Tibial nerve (tissue), 4 donors: ENCODE data around the gene THPO. TPM values are rescaled to one million over a fixed set of nuclear protein-coding genes. Genes with fewer than 3 reads are reported as not detected.

Source experiments
- DNase-seq, 2 donors: peaks; one replicate each; pipeline ENCODE4 v3.0.0-alpha.2; 2019; ENCODE audit warnings: low spot score in 2 of 2
- H3K27ac ChIP-seq, 4 donors: fragments of 200-600 bp; sonication (generic) in 3 of 4; one replicate each; pipeline ENCODE4 v1.5.1; 2017 to 2019; ENCODE audit warnings: mild to moderate bottlenecking in 1 of 4
- H3K27me3 ChIP-seq, 2 donors: fragments of 200-600 bp; sonication (generic) in 1 of 2; one replicate each; pipeline versions ENCODE4 v1.5.1 to v1.6.0; 2017 to 2019
- H3K36me3 ChIP-seq, 3 donors: fragments of 200-600 bp; sonication (generic); one replicate each; pipeline ENCODE4 v1.5.1; 2018 to 2019
- H3K4me1 ChIP-seq, 4 donors: fragments of 200-600 bp; sonication (generic) in 3 of 4; one replicate each; pipeline ENCODE4 v1.5.1; 2017 to 2019
- H3K4me3 ChIP-seq, 4 donors: fragments of 200-600 bp; sonication (generic) in 3 of 4; one replicate each; pipeline ENCODE4 v1.5.1; 2017 to 2019; ENCODE audit warnings: mild to moderate bottlenecking in 1 of 4, moderate library complexity in 1 of 4
- H3K9me3 ChIP-seq, 4 donors: fragments of 200-600 bp; sonication (generic) in 3 of 4; one replicate each; pipeline ENCODE4 v1.5.1; 2017 to 2019
- CTCF ChIP-seq, 5 experiments: fragments of 200-600 bp in 3 of 5; fragments of 450-650 bp in 2 of 5; sonication (generic) in 3 of 5; IDR thresholded peaks; one replicate each; pipeline ENCODE4 v1.5.1; 2016 to 2019; ENCODE audit warnings: antibody characterized with exemption in 5 of 5, mild to moderate bottlenecking in 3 of 5, moderate library complexity in 2 of 5
- EP300 ChIP-seq, 2 donors: sonication (generic); formaldehyde crosslinking; IDR thresholded peaks; one replicate each; pipeline ENCODE4 v1.6.1; 2017; ENCODE audit warnings: antibody characterized with exemption in 2 of 2, mild to moderate bottlenecking in 1 of 2
- POLR2A ChIP-seq, 2 donors: fragments of 450-650 bp; IDR thresholded peaks; one replicate each; pipeline ENCODE4 v1.6.1; 2017; ENCODE audit warnings: antibody characterized with exemption in 2 of 2, mild to moderate bottlenecking in 2 of 2, moderate library complexity in 2 of 2
- WGBS, 2 donors: methylation state at CpG; one replicate each; pipeline ENCODE4 v1.1.5; 2018; 5-methylcytosine and 5-hydroxymethylcytosine counted together
- total RNA-seq, 4 donors: library from RNA; depleted of rRNA; stranded (reverse); fragments of >200 nt; gene quantifications; one replicate each; pipeline ENCODE4 v1.1.0, GENCODE V29; 2016

Gene THPO
- total RNA-seq, 4 donors from 2014 or later: 0.20 to 0.84 (median 0.44) TPM; not detected in 1

GRCh38 chr3:184354121-184354728 lies 23.8 kb downstream of the THPO start:
- peaks cover 0 to 76% (median 17%) of the 10 kb centered on the region in 4 donors for H3K4me1 ChIP-seq
- peak in 1 of 2 donors; percentile 50 for DNase-seq
- H3K4me3 ChIP-seq: no peak overlapping the region
- H3K9me3 ChIP-seq: no peaks in the 10 kb centered on the region
- peaks cover 0 to 64% (median 0%) of the 10 kb centered on the region in 3 donors for H3K36me3 ChIP-seq
- H3K27ac ChIP-seq: peak overlapping the region in 2 of 4 donors; percentile 34 to 73
- TF ChIP-seq CTCF (IDR thresholded peaks at IDR 0.05) (peak; percentile 56 to 75 (median 66)), POLR2A (IDR thresholded peaks at IDR 0.05) (no peak), EP300 (IDR thresholded peaks at IDR 0.05) (no peak)
- 45 to 54% methylated on average over 8 to 13 of the region's 18 CpGs for WGBS, 2 donors
- H3K27me3 ChIP-seq: no peaks in the 10 kb centered on the region

GRCh38 chr3:184353546-184353941 lies 24.5 kb downstream of the THPO start:
- Histone ChIP-seq H3K27ac (peak overlapping the region in 2 of 4 donors; percentile 73 to 76), H3K9me3 (no peaks in the 10 kb centered on the region), H3K27me3 (no peaks in the 10 kb centered on the region), H3K36me3 (peaks cover 0 to 61% (median 0%) of the 10 kb centered on the region in 3 donors), H3K4me1 (peaks cover 0 to 69% (median 17%) of the 10 kb centered on the region in 4 donors), H3K4me3 (no peak overlapping the region)
- TF ChIP-seq EP300 (IDR thresholded peaks at IDR 0.05) (no peak), CTCF (IDR thresholded peaks at IDR 0.05) (no peak), POLR2A (IDR thresholded peaks at IDR 0.05) (no peak)
- no peak for DNase-seq
- WGBS, 2 donors: 88 to 95% methylated on average over 6 to 11 of the region's 11 CpGs

GRCh38 chr3:184352897-184353545 lies 25.0 kb downstream of the THPO start:
- TF ChIP-seq EP300 (IDR thresholded peaks at IDR 0.05): no peak
- TF ChIP-seq POLR2A (IDR thresholded peaks at IDR 0.05): no peak
- no peak for TF ChIP-seq CTCF (IDR thresholded peaks at IDR 0.05)
- no peak for DNase-seq
- Histone ChIP-seq H3K27ac (peak overlapping the region in 3 of 4 donors; percentile 66 to 76 (median 73)), H3K36me3 (peaks cover 0 to 55% (median 0%) of the 10 kb centered on the region in 3 donors), H3K4me3 (no peak overlapping the region), H3K4me1 (peaks cover 0 to 64% (median 17%) of the 10 kb centered on the region in 4 donors), H3K27me3 (no peaks in the 10 kb centered on the region), H3K9me3 (no peaks in the 10 kb centered on the region)
- 91% methylated on average over 9 to 11 of the region's 11 CpGs for WGBS, 2 donors

GRCh38 chr3:184352149-184352785 lies 25.7 kb downstream of the THPO start:
- peaks cover 0 to 53% (median 0%) of the 10 kb centered on the region in 3 donors for H3K36me3 ChIP-seq
- no peaks in the 10 kb centered on the region for H3K9me3 ChIP-seq
- DNase-seq: no peak
- TF ChIP-seq EP300 (IDR thresholded peaks at IDR 0.05): no peak
- no peak for TF ChIP-seq CTCF (IDR thresholded peaks at IDR 0.05)
- no peak for TF ChIP-seq POLR2A (IDR thresholded peaks at IDR 0.05)
- WGBS, 2 donors: 72 to 74% methylated on average over 15 of the region's 15 CpGs
- H3K27ac ChIP-seq: peak overlapping the region; percentile 17 to 76 (median 70)
- H3K4me1 ChIP-seq: peaks cover 0 to 56% (median 17%) of the 10 kb centered on the region in 4 donors
- H3K4me3 ChIP-seq: no peak overlapping the region
- H3K27me3 ChIP-seq: no peaks in the 10 kb centered on the region
